Ishikawa (cell line): ENCODE measurements around the gene FAM131C.

Source experiments
- CEBPB ChIP-seq: IDR thresholded peaks from 2 replicates; pipeline ENCODE4 v1.6.1; 2012
- CREB1 ChIP-seq: IDR thresholded peaks from 2 replicates; pipeline ENCODE4 v1.6.1; 2012; ENCODE audit warnings: low read depth
- EP300 ChIP-seq: IDR thresholded peaks from 2 replicates; pipeline ENCODE4 v1.6.1; 2012; ENCODE audit warnings: borderline replicate concordance
- FOXM1 ChIP-seq: IDR thresholded peaks from 2 replicates; pipeline ENCODE4 v1.6.1; 2012; ENCODE audit warnings: low read depth, borderline replicate concordance
- NFIC ChIP-seq: IDR thresholded peaks from 2 replicates; pipeline ENCODE4 v1.6.1; 2012
- RAD21 ChIP-seq: IDR thresholded peaks from 2 replicates; pipeline ENCODE4 v1.6.1; 2012; ENCODE audit warnings: low read depth
- TCF12 ChIP-seq: IDR thresholded peaks from 2 replicates; pipeline ENCODE4 v1.6.1; 2012; ENCODE audit warnings: low read depth
- TEAD4 ChIP-seq: IDR thresholded peaks from 2 replicates; pipeline ENCODE4 v1.6.1; 2012
- ZBTB7A ChIP-seq: IDR thresholded peaks from 2 replicates; pipeline ENCODE4 v1.6.1; 2012; ENCODE audit warnings: low read depth
- TF ChIP-seq, protein P1 (sequence below): IDR thresholded peaks from 2 replicates; pipeline ENCODE4 v1.6.1; 2012
- TF ChIP-seq, protein P2 (sequence below): IDR thresholded peaks from 2 replicates; pipeline ENCODE4 v1.6.1; 2012; ENCODE audit warnings: low read depth, mild to moderate bottlenecking

DNA sequence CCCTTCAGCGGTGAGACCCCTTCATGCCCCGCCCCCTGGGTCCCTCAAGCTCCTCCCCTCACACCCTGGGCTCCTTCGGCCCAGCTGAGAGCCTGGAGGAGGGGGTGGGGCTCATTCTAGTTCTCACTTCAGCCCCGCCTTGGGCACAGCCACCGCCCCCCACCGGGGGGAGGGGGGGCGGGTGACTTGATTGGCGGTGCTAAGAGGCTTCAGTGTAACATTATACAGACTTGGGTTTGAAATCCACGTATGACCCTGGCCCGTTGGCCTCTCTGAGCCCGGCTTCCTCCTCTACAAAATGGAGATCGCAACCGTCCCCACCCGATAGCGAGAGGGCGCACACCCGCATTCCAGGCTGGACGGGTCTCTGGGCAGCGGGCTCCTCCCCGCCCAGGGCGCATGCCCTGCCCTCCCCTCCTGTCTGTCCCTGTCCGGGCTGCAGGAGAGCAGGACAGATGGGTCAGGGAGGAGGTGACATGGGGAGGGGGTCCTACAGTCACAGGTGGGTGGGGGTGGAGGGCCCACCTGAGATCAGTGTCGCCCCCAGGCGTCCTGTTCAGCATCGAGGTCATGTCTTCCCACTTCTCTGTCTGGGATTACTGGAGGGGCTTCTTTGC, 24.8 kb downstream of the FAM131C start:
- TF ChIP-seq RAD21 = no peak
- no peak for TF ChIP-seq EP300
- TF ChIP-seq FOXM1 = no peak
- no peak for TF ChIP-seq CREB1
- peak; percentile 90 for TF ChIP-seq TEAD4
- TF ChIP-seq NFIC = no peak
- TF ChIP-seq, protein P1, sequence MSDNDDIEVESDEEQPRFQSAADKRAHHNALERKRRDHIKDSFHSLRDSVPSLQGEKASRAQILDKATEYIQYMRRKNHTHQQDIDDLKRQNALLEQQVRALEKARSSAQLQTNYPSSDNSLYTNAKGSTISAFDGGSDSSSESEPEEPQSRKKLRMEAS = no peak
- peak; percentile 59 for TF ChIP-seq ZBTB7A
- TF ChIP-seq TCF12 = peak; percentile 32; the same call in 1 of the 2 replicates
- TF ChIP-seq, protein P2, sequence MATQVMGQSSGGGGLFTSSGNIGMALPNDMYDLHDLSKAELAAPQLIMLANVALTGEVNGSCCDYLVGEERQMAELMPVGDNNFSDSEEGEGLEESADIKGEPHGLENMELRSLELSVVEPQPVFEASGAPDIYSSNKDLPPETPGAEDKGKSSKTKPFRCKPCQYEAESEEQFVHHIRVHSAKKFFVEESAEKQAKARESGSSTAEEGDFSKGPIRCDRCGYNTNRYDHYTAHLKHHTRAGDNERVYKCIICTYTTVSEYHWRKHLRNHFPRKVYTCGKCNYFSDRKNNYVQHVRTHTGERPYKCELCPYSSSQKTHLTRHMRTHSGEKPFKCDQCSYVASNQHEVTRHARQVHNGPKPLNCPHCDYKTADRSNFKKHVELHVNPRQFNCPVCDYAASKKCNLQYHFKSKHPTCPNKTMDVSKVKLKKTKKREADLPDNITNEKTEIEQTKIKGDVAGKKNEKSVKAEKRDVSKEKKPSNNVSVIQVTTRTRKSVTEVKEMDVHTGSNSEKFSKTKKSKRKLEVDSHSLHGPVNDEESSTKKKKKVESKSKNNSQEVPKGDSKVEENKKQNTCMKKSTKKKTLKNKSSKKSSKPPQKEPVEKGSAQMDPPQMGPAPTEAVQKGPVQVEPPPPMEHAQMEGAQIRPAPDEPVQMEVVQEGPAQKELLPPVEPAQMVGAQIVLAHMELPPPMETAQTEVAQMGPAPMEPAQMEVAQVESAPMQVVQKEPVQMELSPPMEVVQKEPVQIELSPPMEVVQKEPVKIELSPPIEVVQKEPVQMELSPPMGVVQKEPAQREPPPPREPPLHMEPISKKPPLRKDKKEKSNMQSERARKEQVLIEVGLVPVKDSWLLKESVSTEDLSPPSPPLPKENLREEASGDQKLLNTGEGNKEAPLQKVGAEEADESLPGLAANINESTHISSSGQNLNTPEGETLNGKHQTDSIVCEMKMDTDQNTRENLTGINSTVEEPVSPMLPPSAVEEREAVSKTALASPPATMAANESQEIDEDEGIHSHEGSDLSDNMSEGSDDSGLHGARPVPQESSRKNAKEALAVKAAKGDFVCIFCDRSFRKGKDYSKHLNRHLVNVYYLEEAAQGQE = no peak
- no peak for TF ChIP-seq CEBPB
